ACC112 (cell line): ENCODE measurements around the gene ARHGAP10.

Source experiments
- H2AFZ ChIP-seq: fragments of 200-600 bp; sonication (generic); one replicate; pipeline ENCODE4 v1.6.0; 2017; ENCODE audit warnings: antibody characterized with exemption, low read length; ENCODE audit not compliant: unreplicated experiment
- H3K27ac ChIP-seq: fragments of 200-600 bp; sonication (generic); 2 replicates; pipeline ENCODE4 v1.5.1; 2014; ENCODE audit warnings: low read depth, mild to moderate bottlenecking, antibody characterized with exemption, low read length, moderate library complexity
- H3K27me3 ChIP-seq: fragments of 200-600 bp; sonication (generic); 2 replicates; pipeline ENCODE4 v1.6.1; 2014; ENCODE audit warnings: mild to moderate bottlenecking, antibody characterized with exemption, low read length, moderate library complexity, mixed read lengths; ENCODE audit not compliant: insufficient read depth
- H3K36me3 ChIP-seq: fragments of 200-600 bp; sonication (generic); 2 replicates; pipeline ENCODE4 v1.6.1; 2016; ENCODE audit warnings: mild to moderate bottlenecking, antibody characterized with exemption, low read length, moderate library complexity, mixed read lengths; ENCODE audit not compliant: insufficient read depth
- H3K4me1 ChIP-seq: fragments of 200-600 bp; sonication (generic); one replicate; pipeline ENCODE4 v1.6.1; 2016; ENCODE audit warnings: low read length, mixed read lengths; ENCODE audit not compliant: insufficient read depth, unreplicated experiment, control insufficient read depth
- H3K4me3 ChIP-seq: fragments of 200-600 bp; sonication (generic); 2 replicates; pipeline ENCODE4 v1.5.1; 2014; ENCODE audit warnings: mild to moderate bottlenecking, low read depth, low read length
- H3K79me2 ChIP-seq: fragments of 200-600 bp; sonication (generic); one replicate; pipeline ENCODE4 v1.6.0; 2016; ENCODE audit warnings: low read length; ENCODE audit not compliant: control insufficient read depth, unreplicated experiment, insufficient read depth

The ARHGAP10 gene

GRCh38 chr4:147944670-147945260 lies 212.9 kb downstream of the ARHGAP10 start:
- peaks cover 27% of the 10 kb centered on the region for H3K36me3 ChIP-seq
- H3K79me2 ChIP-seq = no peaks in the 10 kb centered on the region
- H3K27ac ChIP-seq = no peak overlapping the region
- H3K4me1 ChIP-seq = peaks cover 4% of the 10 kb centered on the region
- no peak overlapping the region for H2AFZ ChIP-seq
- H3K4me3 ChIP-seq = no peak overlapping the region
- no peaks in the 10 kb centered on the region for H3K27me3 ChIP-seq

- Histone ChIP-seq H3K4me3 (no peak overlapping the region), H3K79me2 (no peaks in the 10 kb centered on the region), H3K36me3 (peaks cover 26% of the 10 kb centered on the region), H3K27me3 (no peaks in the 10 kb centered on the region), H3K27ac (no peak overlapping the region), H2AFZ (no peak overlapping the region), H3K4me1 (no peaks in the 10 kb centered on the region)
Observed at GRCh38 chr4:147948336-147948735, 216.4 kb downstream of the ARHGAP10 start.

GRCh38 chr4:147950261-147950660 lies 218.4 kb downstream of the ARHGAP10 start:
- no peaks in the 10 kb centered on the region for H3K79me2 ChIP-seq
- peaks cover 26% of the 10 kb centered on the region for H3K36me3 ChIP-seq
- no peak overlapping the region for H2AFZ ChIP-seq
- H3K4me3 ChIP-seq = no peak overlapping the region
- H3K27ac ChIP-seq = no peak overlapping the region
- H3K27me3 ChIP-seq = no peaks in the 10 kb centered on the region
- no peaks in the 10 kb centered on the region for H3K4me1 ChIP-seq

- no peak overlapping the region for H3K4me3 ChIP-seq
- no peak overlapping the region for H3K27ac ChIP-seq
- H3K36me3 ChIP-seq = peaks cover 25% of the 10 kb centered on the region
- H3K4me1 ChIP-seq = no peaks in the 10 kb centered on the region
- no peak overlapping the region for H2AFZ ChIP-seq
- H3K27me3 ChIP-seq = no peaks in the 10 kb centered on the region
- no peaks in the 10 kb centered on the region for H3K79me2 ChIP-seq
Observed at GRCh38 chr4:147950841-147951240, 219.0 kb downstream of the ARHGAP10 start.

GRCh38 chr4:147954850-147955249 lies 223.0 kb downstream of the ARHGAP10 start:
- H3K27ac ChIP-seq = no peak overlapping the region
- peaks cover 12% of the 10 kb centered on the region for H3K36me3 ChIP-seq
- no peak overlapping the region for H2AFZ ChIP-seq
- H3K4me1 ChIP-seq = no peaks in the 10 kb centered on the region
- no peaks in the 10 kb centered on the region for H3K79me2 ChIP-seq
- H3K4me3 ChIP-seq = no peak overlapping the region
- no peaks in the 10 kb centered on the region for H3K27me3 ChIP-seq

GRCh38 chr4:147955827-147956558 lies 224.1 kb downstream of the ARHGAP10 start:
- no peaks in the 10 kb centered on the region for H3K79me2 ChIP-seq
- H2AFZ ChIP-seq = no peak overlapping the region
- no peaks in the 10 kb centered on the region for H3K27me3 ChIP-seq
- H3K36me3 ChIP-seq = peaks cover 12% of the 10 kb centered on the region
- H3K4me1 ChIP-seq = no peaks in the 10 kb centered on the region
- no peak overlapping the region for H3K4me3 ChIP-seq
- H3K27ac ChIP-seq = no peak overlapping the region

- Histone ChIP-seq H3K27ac (no peak overlapping the region), H3K27me3 (no peaks in the 10 kb centered on the region), H2AFZ (no peak overlapping the region), H3K36me3 (peaks cover 7% of the 10 kb centered on the region), H3K4me3 (no peak overlapping the region), H3K4me1 (no peaks in the 10 kb centered on the region), H3K79me2 (no peaks in the 10 kb centered on the region)
Observed at GRCh38 chr4:147957446-147957845, 225.6 kb downstream of the ARHGAP10 start.

GRCh38 chr4:147958057-147958456 lies 226.2 kb downstream of the ARHGAP10 start:
- Histone ChIP-seq H3K27ac (no peak overlapping the region), H3K4me3 (no peak overlapping the region), H3K79me2 (no peaks in the 10 kb centered on the region), H2AFZ (no peak overlapping the region), H3K4me1 (no peaks in the 10 kb centered on the region), H3K36me3 (peaks cover 5% of the 10 kb centered on the region), H3K27me3 (no peaks in the 10 kb centered on the region)

GRCh38 chr4:147958489-147959065 lies 226.7 kb downstream of the ARHGAP10 start:
- H3K36me3 ChIP-seq = peaks cover 5% of the 10 kb centered on the region
- no peaks in the 10 kb centered on the region for H3K27me3 ChIP-seq
- H3K4me3 ChIP-seq = no peak overlapping the region
- H3K4me1 ChIP-seq = no peaks in the 10 kb centered on the region
- H2AFZ ChIP-seq = no peak overlapping the region
- no peaks in the 10 kb centered on the region for H3K79me2 ChIP-seq
- H3K27ac ChIP-seq = no peak overlapping the region

GRCh38 chr4:147960971-147961370 lies 229.1 kb downstream of the ARHGAP10 start:
- Histone ChIP-seq H3K4me3 (no peak overlapping the region), H2AFZ (no peak overlapping the region), H3K27ac (no peak overlapping the region), H3K27me3 (no peaks in the 10 kb centered on the region), H3K36me3 (no peaks in the 10 kb centered on the region; the same call in 1 of the 2 replicates), H3K4me1 (no peaks in the 10 kb centered on the region), H3K79me2 (no peaks in the 10 kb centered on the region)

- Histone ChIP-seq H3K27ac (no peak overlapping the region), H2AFZ (no peak overlapping the region), H3K4me3 (no peak overlapping the region), H3K4me1 (no peaks in the 10 kb centered on the region), H3K79me2 (no peaks in the 10 kb centered on the region), H3K27me3 (no peaks in the 10 kb centered on the region), H3K36me3 (peaks cover 5% of the 10 kb centered on the region; the same call in 1 of the 2 replicates)
Observed at GRCh38 chr4:147963839-147964238, 232.0 kb downstream of the ARHGAP10 start.
